ENCODE results near the gene PRM3.

DNA sequence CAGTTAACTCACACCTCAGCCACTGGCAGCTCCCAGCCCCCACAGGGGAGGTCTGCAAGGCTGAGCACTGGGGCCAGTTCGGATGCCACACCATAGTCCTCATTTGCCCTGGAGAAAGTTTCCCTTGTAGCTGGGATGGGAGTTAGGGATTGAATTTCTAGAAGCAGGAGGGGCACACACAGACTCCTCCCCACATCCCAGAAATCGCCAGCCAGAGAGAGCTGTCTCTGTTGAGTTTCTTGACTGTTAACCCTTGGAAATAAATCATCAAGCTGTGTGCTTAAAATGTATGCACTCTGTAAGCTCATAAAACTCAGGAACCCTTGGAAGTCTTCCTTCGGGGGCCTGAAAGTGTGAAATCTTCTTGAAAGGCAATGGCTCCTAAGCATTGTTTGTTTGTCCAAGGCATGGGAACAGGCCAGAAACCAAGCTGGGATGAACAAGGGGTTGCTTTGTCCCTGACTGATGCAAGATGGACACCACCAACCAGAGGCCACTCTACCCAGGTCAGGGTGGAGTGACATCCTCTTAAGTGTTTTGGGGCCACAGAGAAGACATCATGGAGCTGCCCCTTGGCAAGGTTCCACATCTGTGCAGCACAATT is 394 bp upstream of the PRM3 start:
- TF ChIP-seq, protein P1, sequence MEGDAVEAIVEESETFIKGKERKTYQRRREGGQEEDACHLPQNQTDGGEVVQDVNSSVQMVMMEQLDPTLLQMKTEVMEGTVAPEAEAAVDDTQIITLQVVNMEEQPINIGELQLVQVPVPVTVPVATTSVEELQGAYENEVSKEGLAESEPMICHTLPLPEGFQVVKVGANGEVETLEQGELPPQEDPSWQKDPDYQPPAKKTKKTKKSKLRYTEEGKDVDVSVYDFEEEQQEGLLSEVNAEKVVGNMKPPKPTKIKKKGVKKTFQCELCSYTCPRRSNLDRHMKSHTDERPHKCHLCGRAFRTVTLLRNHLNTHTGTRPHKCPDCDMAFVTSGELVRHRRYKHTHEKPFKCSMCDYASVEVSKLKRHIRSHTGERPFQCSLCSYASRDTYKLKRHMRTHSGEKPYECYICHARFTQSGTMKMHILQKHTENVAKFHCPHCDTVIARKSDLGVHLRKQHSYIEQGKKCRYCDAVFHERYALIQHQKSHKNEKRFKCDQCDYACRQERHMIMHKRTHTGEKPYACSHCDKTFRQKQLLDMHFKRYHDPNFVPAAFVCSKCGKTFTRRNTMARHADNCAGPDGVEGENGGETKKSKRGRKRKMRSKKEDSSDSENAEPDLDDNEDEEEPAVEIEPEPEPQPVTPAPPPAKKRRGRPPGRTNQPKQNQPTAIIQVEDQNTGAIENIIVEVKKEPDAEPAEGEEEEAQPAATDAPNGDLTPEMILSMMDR (IDR thresholded peaks at IDR 0.05) = no peak
- TF ChIP-seq POLR2A (IDR thresholded peaks at IDR 0.05) (no peak), POLR2AphosphoS5 (IDR thresholded peaks at IDR 0.05) (no peak)

All from gastroesophageal sphincter (tissue), 3 donors.